HUES64 (cell line): ENCODE data around the gene MYL11.
"Not testable (repeated sequence)": the region's sequence is repeated elsewhere in the genome, so short reads cannot be mapped to it uniquely, and the experiment has no call there.

Source experiments
- H3K27ac ChIP-seq: 2 replicates; pipeline ENCODE4 v1.7.0; 2013; ENCODE audit warnings: low read depth, low read length, inconsistent platforms
- H3K27me3 ChIP-seq: 2 replicates; pipeline ENCODE4 v1.6.1; 2013; ENCODE audit warnings: mild to moderate bottlenecking, low read length; ENCODE audit not compliant: insufficient read depth
- H3K36me3 ChIP-seq: 2 replicates; pipeline ENCODE4 v1.6.1; 2013; ENCODE audit warnings: mild to moderate bottlenecking, low read length; ENCODE audit not compliant: insufficient read depth
- H3K4me1 ChIP-seq: 2 replicates; pipeline ENCODE4 v1.6.1; 2013; ENCODE audit warnings: mild to moderate bottlenecking, low read length, moderate library complexity; ENCODE audit not compliant: insufficient read depth
- H3K4me3 ChIP-seq: 2 replicates; pipeline ENCODE4 v1.5.1; 2013; ENCODE audit warnings: mild to moderate bottlenecking, low read length, moderate library complexity
- H3K9ac ChIP-seq: 2 replicates; pipeline ENCODE4 v1.6.1; 2013; ENCODE audit warnings: mild to moderate bottlenecking, low read depth, low read length
- H3K9me3 ChIP-seq: 2 replicates; pipeline ENCODE4 v1.6.1; 2013; ENCODE audit warnings: low read depth, low read length; ENCODE audit not compliant: insufficient read depth
- WGBS: fragments of 150-250, 120-280 bp; methylation state at CpG from one replicate; pipeline ENCODE4 v1.1.7; 2013; ENCODE audit warnings: missing lambda C conversion rate; 5-methylcytosine and 5-hydroxymethylcytosine counted together

Gene MYL11

DNA sequence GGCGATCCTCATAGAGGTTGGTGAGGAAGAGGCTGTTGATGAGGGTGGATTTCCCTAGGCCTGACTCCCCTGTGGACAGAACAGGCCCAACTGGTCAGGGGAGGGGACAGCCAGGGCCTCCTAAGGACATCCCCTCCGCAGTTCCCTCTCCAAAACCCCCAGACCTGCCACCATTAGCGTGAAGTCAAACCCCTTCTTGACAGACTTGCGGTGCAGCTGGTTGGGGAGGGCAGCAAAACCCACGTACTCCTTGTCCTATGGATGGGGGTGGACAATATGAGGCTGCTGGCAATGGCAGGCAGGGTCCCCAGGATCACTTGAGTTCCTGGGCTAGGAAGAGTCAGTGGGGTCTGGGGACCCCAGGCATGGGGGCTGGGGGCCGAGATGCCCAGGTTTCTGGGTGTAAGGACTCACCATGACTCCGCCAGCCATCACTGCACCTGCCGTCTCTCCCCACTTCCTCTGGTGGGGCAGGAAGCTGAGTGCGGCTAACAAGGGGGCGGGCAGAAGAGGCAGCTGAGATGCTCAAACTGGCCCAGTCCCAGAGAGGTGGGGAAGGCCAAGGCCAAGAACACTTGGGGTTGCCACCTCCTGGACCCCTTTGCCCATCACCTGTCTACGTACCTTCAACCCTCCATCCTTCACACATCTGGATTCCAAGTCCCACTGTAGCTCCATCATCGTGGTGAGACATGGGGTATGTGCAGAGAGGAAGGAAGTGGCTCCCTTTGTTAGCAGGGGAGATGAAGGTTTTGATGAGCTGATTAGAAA lies 7.7 kb downstream of the MYL11 start, which contains the start of gene SEPTIN1:
SEPTIN1 (minus strand) TSS at position 451 of the 771 bp plus-strand sequence; CDS start at position 432, 19 bp downstream.
- WGBS = 87% methylated on average over 12 of the region's 12 CpGs
- Histone ChIP-seq H3K4me1 (peaks cover 2% of the 10 kb centered on the region; the same call in 1 of the 2 replicates), H3K9ac (no peak within 1 kb of the TSS), H3K27me3 (no peaks in the 10 kb centered on the region), H3K4me3 (no peak within 1 kb of the TSS), H3K27ac (no peak within 1 kb of the TSS), H3K36me3 (no peaks in the 10 kb centered on the region), H3K9me3 (no peaks in the 10 kb centered on the region)

DNA sequence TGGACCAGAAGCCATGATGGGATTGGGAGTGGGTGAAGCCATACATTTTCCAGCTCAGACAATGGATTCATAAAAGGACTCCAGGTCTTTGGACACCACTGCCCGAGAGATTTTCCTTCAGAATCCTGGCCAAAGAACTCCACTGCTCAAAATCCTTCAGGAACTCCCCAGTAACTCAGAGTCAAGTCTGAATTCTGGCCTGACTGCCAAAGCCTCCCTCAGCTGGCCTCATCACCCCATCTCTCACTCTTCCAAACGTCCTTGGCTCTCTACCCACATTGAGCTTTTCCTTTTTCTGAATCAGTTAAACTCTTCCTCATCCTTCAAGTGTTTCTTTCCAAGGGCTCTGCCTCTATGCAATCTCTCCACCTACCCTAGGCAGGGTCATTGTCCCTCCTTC lies 8.9 kb downstream of the MYL11 start:
- Histone ChIP-seq H3K36me3 (no peaks in the 10 kb centered on the region), H3K27me3 (no peaks in the 10 kb centered on the region), H3K4me1 (no peaks in the 10 kb centered on the region), H3K9ac (no peak overlapping the region), H3K4me3 (no peak overlapping the region), H3K27ac (no peak overlapping the region), H3K9me3 (no peaks in the 10 kb centered on the region)
- WGBS = 77% methylated on average over 2 of the region's 2 CpGs

DNA sequence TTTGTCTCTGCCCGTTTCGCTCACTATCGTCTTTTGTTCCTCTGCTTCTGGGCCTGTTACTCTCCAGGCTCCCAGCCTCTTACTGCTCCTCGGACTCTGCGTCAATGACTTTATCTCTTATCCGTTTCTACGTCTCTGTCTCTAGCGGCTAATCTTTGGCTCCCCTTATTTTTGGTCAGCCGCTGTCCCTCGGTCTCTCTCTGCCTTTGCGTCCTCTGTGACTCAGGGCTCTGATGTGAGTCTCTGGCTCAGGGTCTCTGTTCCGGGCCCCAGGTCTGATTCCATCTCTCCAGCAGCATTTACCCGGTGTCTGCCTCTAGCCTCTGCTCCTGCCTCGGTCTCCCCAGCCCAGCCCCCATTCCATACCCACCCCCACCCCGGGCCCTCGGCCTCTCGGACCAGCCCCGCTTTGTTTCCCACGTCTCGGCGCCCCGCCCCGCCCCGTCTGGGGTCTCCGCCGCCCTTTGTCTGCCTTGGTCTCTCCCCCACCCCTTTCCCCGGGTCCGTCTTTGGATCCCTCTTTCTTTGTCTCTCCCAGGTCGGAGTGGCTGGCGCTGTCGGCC lies 20.1 kb downstream of the MYL11 start:
- Histone ChIP-seq H3K27ac (peak overlapping the region; percentile 99), H3K27me3 (no peaks in the 10 kb centered on the region), H3K9me3 (no peaks in the 10 kb centered on the region), H3K9ac (peak overlapping the region; percentile 99), H3K36me3 (peaks cover 29% of the 10 kb centered on the region), H3K4me1 (peaks cover 20% of the 10 kb centered on the region; the same call in 1 of the 2 replicates), H3K4me3 (peak overlapping the region; percentile 94)
- WGBS = 1% methylated on average over 31 of the region's 31 CpGs

DNA sequence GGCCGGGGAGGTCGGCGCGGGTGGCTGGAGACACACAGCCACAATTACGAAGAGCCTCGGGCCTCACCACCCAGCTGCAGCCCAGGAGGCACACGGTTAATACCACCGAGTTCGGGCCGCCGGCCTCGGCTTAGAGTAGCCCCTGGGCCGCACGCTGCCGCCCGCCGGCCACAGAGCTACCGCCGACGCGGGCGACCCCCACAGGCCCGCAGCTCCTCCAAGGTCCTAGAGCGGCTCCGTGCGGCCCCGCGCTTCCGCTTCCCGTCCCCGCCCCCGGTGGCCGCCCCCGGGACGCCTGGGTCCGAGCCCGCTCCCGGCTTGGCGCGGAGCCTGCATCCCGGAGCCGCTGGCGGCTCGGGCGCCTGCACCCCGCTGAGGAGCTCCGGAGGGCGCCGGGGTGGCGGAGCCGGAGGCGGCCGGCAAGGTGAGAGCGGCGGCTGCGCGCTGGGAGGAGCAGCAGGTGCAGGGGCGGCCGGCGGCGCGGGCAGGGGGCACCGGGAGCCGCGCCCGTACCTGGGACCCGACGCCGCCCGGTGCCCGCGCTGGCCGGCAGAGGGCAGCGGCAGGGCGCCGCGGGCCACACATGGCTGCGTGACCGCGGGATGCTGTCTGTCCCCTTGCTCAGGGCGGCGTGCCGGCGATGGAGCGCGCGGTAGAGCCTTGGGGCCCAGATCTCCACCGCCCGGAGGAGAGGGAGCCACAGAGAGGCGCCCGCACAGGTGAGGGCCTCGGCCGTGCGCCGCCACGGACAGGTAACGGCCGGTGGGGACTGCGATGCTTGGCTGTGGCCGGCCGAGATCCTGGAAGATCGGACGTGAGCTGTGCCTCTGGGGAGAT lies 20.8 kb downstream of the MYL11 start, which contains the start of gene ZNF48:
ZNF48 (plus strand) TSS at position 266 of the 837 bp plus-strand sequence; CDS start at position 641, 375 bp downstream.
- Histone ChIP-seq H3K36me3 (peaks cover 29% of the 10 kb centered on the region), H3K9me3 (no peaks in the 10 kb centered on the region), H3K4me1 (peaks cover 23% of the 10 kb centered on the region; the same call in 1 of the 2 replicates), H3K4me3 (peak within 1 kb of the TSS; percentile 94), H3K9ac (peak within 1 kb of the TSS; percentile 99), H3K27me3 (no peaks in the 10 kb centered on the region), H3K27ac (peak within 1 kb of the TSS; percentile 99)
- WGBS = under 1% methylated on average over 103 of the region's 103 CpGs

DNA sequence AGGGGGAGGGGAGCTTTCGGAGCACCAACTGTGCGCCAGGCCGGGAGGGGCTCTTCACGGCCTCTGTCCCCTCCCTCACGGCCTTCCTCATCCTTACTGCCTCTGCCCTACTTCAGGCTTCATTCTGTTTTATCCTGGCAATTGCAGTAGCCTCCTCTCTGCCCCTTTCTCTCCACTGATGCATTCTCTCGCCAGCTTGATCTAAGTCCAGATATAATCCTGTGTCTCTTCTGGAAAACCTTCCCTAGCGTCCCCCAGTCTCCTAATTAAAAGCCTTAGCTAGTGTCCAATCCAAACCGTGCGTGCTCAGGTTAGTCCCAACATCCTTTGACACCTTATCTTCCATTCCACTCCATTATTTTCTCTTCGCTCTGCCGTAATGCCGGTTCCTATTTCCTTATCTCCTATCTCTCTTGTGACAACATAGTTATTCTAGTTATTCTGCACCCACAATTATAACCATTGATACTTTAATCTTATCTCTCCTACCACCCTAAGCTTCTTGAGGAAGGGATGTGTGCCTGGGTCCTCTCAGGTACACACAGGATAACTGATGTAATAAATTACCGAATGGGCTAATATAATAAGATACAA lies 21.5 kb downstream of the MYL11 start:
- Histone ChIP-seq H3K4me1 (peaks cover 23% of the 10 kb centered on the region; the same call in 1 of the 2 replicates), H3K9me3 (no peaks in the 10 kb centered on the region), H3K36me3 (peaks cover 29% of the 10 kb centered on the region), H3K27me3 (no peaks in the 10 kb centered on the region), H3K27ac (peak overlapping the region; percentile 99; the same call in 1 of the 2 replicates), H3K4me3 (peak overlapping the region; percentile 94), H3K9ac (peak overlapping the region; percentile 99)
- WGBS = 11% methylated on average over 12 of the region's 13 CpGs

DNA sequence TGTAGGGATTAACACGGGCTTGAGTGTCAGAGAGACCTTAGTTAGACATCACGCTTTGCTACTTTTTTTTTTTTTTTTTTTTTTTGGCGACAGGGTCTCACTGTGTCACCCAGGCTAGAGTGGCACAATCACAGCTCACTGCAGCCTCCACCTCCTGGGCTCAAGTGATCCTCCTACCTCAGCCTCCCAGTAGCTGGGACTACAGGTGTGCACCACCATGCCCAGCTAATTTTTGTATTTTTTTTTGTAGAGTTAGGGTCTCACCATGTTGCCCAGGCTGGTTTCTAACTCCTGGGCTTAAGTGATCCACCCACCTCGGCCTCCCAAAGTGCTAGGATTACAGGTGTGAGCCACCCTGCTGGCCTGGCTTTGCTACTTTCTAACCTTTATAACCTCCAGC lies 22.0 kb downstream of the MYL11 start:
- H3K9me3 ChIP-seq, H3K9ac ChIP-seq, H3K27me3 ChIP-seq, H3K27ac ChIP-seq: not testable (repeated sequence)
- peak overlapping the region; percentile 94 for H3K4me3 ChIP-seq
- H3K4me1 ChIP-seq = peaks cover 23% of the 10 kb centered on the region; the same call in 1 of the 2 replicates
- WGBS = 93% methylated on average over 4 of the region's 4 CpGs
- H3K36me3 ChIP-seq = peaks cover 29% of the 10 kb centered on the region

DNA sequence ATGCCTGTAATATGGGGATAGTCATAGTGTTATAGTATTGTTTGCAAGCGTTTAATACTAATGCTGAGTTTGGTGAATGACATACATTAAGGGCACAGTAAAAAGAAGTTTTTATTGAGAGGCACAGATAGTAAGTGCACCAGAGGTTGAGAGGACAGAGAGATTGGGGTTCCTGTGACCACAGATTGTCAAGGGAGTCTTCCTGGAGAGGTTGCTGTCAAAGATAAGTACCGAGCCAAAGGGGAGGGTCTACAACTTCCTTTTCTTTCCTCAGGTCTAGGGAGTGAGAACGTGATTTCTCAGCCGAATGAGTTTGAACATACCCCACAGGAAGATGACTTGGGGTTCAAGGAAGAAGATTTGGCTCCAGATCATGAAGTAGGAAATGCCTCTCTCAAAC lies 22.5 kb downstream of the MYL11 start:
- Histone ChIP-seq H3K36me3 (peaks cover 29% of the 10 kb centered on the region), H3K4me1 (peaks cover 23% of the 10 kb centered on the region; the same call in 1 of the 2 replicates), H3K27ac (no peak overlapping the region; the same call in 1 of the 2 replicates), H3K4me3 (peak overlapping the region; percentile 94; the same call in 1 of the 2 replicates), H3K9ac (no peak overlapping the region), H3K9me3 (no peaks in the 10 kb centered on the region), H3K27me3 (no peaks in the 10 kb centered on the region)
- WGBS = 93% methylated on average over 4 of the region's 4 CpGs

DNA sequence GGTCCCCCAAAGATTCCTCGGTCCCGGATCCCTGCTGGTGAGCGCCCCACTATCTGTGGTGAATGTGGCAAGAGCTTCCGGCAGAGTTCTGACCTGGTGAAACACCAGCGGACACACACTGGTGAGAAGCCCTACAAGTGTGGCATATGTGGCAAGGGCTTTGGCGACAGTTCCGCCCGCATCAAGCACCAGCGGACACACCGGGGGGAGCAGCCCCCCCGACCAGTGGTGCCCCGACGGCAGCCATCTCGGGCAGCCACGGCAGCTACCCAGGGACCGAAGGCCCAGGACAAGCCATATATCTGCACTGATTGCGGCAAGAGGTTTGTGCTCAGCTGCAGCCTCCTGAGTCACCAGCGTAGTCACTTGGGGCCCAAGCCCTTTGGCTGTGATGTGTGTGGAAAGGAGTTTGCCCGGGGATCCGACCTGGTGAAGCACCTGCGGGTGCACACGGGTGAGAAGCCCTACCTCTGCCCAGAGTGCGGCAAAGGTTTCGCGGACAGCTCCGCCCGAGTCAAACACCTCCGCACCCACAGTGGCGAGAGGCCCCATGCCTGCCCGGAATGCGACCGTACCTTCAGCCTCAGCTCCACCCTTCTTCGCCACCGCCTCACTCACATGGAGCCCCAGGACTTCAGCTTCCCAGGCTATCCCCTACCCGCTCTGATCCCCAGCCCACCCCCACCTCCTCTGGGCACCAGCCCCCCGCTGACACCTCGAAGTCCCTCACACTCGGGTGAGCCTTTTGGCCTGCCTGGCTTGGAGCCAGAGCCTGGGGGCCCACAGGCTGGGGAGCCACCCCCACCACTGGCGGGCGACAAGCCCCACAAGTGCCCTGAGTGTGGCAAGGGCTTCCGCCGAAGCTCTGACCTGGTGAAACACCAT lies 23.4 kb downstream of the MYL11 start:
- no peak overlapping the region; the same call in 1 of the 2 replicates for H3K27ac ChIP-seq
- no peaks in the 10 kb centered on the region for H3K27me3 ChIP-seq
- H3K9ac ChIP-seq = no peak overlapping the region; the same call in 1 of the 2 replicates
- 95% methylated on average over 42 of the region's 42 CpGs for WGBS
- H3K36me3 ChIP-seq = peaks cover 29% of the 10 kb centered on the region
- H3K4me1 ChIP-seq = peaks cover 23% of the 10 kb centered on the region; the same call in 1 of the 2 replicates
- H3K9me3 ChIP-seq = no peaks in the 10 kb centered on the region
- H3K4me3 ChIP-seq = no peak overlapping the region

DNA sequence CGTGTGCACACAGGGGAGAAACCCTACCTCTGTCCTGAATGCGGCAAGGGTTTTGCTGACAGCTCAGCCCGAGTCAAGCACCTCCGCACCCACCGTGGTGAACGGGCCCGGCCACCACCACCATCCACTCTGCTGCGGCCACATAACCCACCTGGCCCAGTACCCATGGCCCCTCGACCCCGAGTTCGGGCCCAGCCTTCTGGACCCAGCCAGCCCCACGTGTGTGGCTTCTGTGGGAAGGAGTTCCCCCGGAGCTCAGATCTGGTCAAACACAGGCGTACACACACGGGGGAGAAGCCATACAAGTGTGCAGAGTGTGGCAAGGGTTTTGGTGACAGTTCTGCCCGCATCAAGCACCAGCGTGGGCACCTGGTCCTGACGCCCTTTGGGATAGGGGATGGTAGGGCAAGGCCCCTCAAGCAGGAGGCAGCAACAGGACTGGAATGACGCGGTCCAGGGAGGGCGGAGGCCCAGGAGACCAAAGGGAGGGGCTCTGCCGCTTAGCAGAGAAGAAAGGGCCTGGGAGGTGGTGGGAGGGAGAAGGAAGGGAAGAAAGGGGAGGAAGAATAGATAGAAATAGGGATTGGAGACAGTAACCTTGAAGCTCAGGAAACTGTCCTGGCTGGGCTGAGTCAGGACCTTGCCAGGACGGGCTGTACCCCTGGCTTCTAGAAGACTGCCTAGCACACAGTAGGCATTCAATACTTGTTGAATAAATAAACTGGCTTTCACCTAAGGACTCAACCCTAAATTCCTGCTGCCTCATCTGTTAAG lies 24.2 kb downstream of the MYL11 start:
- Histone ChIP-seq H3K4me3 (0 out of 2 replicates have a peak overlapping the region, but pooled peaks have one; percentile 56), H3K27ac (peak overlapping the region; percentile 99), H3K4me1 (peaks cover 22% of the 10 kb centered on the region; the same call in 1 of the 2 replicates), H3K9ac (peak overlapping the region; percentile 91; the same call in 1 of the 2 replicates), H3K9me3 (no peaks in the 10 kb centered on the region), H3K36me3 (peaks cover 29% of the 10 kb centered on the region), H3K27me3 (no peaks in the 10 kb centered on the region)
- 82% methylated on average over 23 of the region's 23 CpGs for WGBS
